BLaER1 treated with 17β-estradiol and CSF1 and Interleukin-3, amounts not matched to agents 10 nM and 100 nM (cell line): ENCODE measurements around the gene ST6GAL2.

Experiments used
- H3K27ac ChIP-seq, 11 experiments: shearing (Covaris generic); formaldehyde crosslinking; 2 replicates each; pipeline ENCODE4 v1.8.1; 2022
- H3K27me3 ChIP-seq, 11 experiments: shearing (Covaris generic); formaldehyde crosslinking; 2 replicates each; pipeline ENCODE4 v1.8.1; 2022
- H3K36me3 ChIP-seq, 11 experiments: shearing (Covaris generic); formaldehyde crosslinking; 2 replicates each; pipeline ENCODE4 v1.8.1; 2022
- H3K4me1 ChIP-seq, 10 experiments: shearing (Covaris generic); formaldehyde crosslinking; 2 replicates each; pipeline ENCODE4 v1.8.1; 2022
- H3K4me2 ChIP-seq, 11 experiments: shearing (Covaris generic); formaldehyde crosslinking; 2 replicates each; pipeline ENCODE4 v1.8.1; 2022
- H3K4me3 ChIP-seq, 10 experiments: shearing (Covaris generic); formaldehyde crosslinking; 2 replicates each; pipeline ENCODE4 v1.8.1; 2022
- H3K9ac ChIP-seq, 11 experiments: shearing (Covaris generic); formaldehyde crosslinking; 2 replicates each; pipeline ENCODE4 v1.8.1; 2022
- H3K9me3 ChIP-seq, 11 experiments: shearing (Covaris generic); formaldehyde crosslinking; replicated peaks in 1 of 11; 2 replicates each; pipeline ENCODE4 v1.8.1; 2022
- H4K20me1 ChIP-seq, 11 experiments: shearing (Covaris generic); formaldehyde crosslinking; 2 replicates each; pipeline ENCODE4 v1.8.1; 2022
- Cebpa-rat ChIP-seq, 11 experiments: shearing (Covaris generic); IDR thresholded peaks; 2 replicates each; pipeline ENCODE4 v1.8.1; 2022

ST6GAL2 gene

GRCh38 chr2:106866641-106867040, 19.3 kb downstream of the ST6GAL2 start:
- no peak for TF ChIP-seq Cebpa-rat (IDR thresholded peaks at IDR 0.05)
- Histone ChIP-seq H3K36me3 (no peaks in the 10 kb centered on the region), H3K9me3 (no peaks in the 10 kb centered on the region), H3K4me1 (no peaks in the 10 kb centered on the region), H3K4me2 (no peak overlapping the region), H4K20me1 (no peaks in the 10 kb centered on the region), H3K27ac (no peak overlapping the region), H3K9ac (no peak overlapping the region), H3K4me3 (no peak overlapping the region), H3K27me3 (no peaks in the 10 kb centered on the region)

- no peaks in the 10 kb centered on the region for H4K20me1 ChIP-seq
- H3K9me3 ChIP-seq: peaks cover 0 to 5% (median under 1%) of the 10 kb centered on the region in 11 experiments; a peak in 8 of 22 replicates
- TF ChIP-seq Cebpa-rat (IDR thresholded peaks at IDR 0.05): no peak
- no peak overlapping the region for H3K9ac ChIP-seq
- H3K27ac ChIP-seq: no peak overlapping the region
- H3K36me3 ChIP-seq: no peaks in the 10 kb centered on the region
- H3K4me1 ChIP-seq: no peaks in the 10 kb centered on the region
- H3K27me3 ChIP-seq: no peaks in the 10 kb centered on the region
- no peak overlapping the region for H3K4me3 ChIP-seq
- no peak overlapping the region for H3K4me2 ChIP-seq
These were observed 21.9 kb downstream of the ST6GAL2 start for GRCh38 chr2:106864051-106864450.

GRCh38 chr2:106863387-106863786, 22.6 kb downstream of the ST6GAL2 start:
- Histone ChIP-seq H4K20me1 (no peaks in the 10 kb centered on the region), H3K4me2 (no peak overlapping the region), H3K36me3 (no peaks in the 10 kb centered on the region), H3K4me1 (no peaks in the 10 kb centered on the region), H3K9ac (no peak overlapping the region), H3K27ac (no peak overlapping the region), H3K9me3 (peaks cover 0 to 11% (median 7%) of the 10 kb centered on the region in 11 experiments; a peak in 13 of 22 replicates), H3K27me3 (no peaks in the 10 kb centered on the region), H3K4me3 (no peak overlapping the region)
- TF ChIP-seq Cebpa-rat (IDR thresholded peaks at IDR 0.05): no peak

GRCh38 chr2:106859498-106859897, 26.5 kb downstream of the ST6GAL2 start:
- no peaks in the 10 kb centered on the region for H3K4me1 ChIP-seq
- H3K9me3 ChIP-seq: peaks cover 0 to 12% (median 7%) of the 10 kb centered on the region in 11 experiments; a peak in 13 of 22 replicates
- H3K36me3 ChIP-seq: no peaks in the 10 kb centered on the region
- no peak overlapping the region for H3K4me2 ChIP-seq
- no peak overlapping the region for H3K9ac ChIP-seq
- H4K20me1 ChIP-seq: no peaks in the 10 kb centered on the region
- H3K4me3 ChIP-seq: no peak overlapping the region
- no peak for TF ChIP-seq Cebpa-rat (IDR thresholded peaks at IDR 0.05)
- no peak overlapping the region for H3K27ac ChIP-seq
- no peaks in the 10 kb centered on the region for H3K27me3 ChIP-seq

GRCh38 chr2:106858810-106859209, 27.2 kb downstream of the ST6GAL2 start:
- TF ChIP-seq Cebpa-rat (IDR thresholded peaks at IDR 0.05): no peak
- Histone ChIP-seq H3K9ac (no peak overlapping the region), H4K20me1 (no peaks in the 10 kb centered on the region), H3K4me3 (no peak overlapping the region), H3K36me3 (no peaks in the 10 kb centered on the region), H3K9me3 (peaks cover 0 to 12% (median 7%) of the 10 kb centered on the region in 11 experiments; a peak in 13 of 22 replicates), H3K27me3 (no peaks in the 10 kb centered on the region), H3K4me2 (no peak overlapping the region), H3K4me1 (no peaks in the 10 kb centered on the region), H3K27ac (no peak overlapping the region)

GRCh38 chr2:106857882-106858478, 28.0 kb downstream of the ST6GAL2 start:
- TF ChIP-seq Cebpa-rat (IDR thresholded peaks at IDR 0.05): no peak
- no peaks in the 10 kb centered on the region for H4K20me1 ChIP-seq
- H3K27ac ChIP-seq: no peak overlapping the region
- no peaks in the 10 kb centered on the region for H3K36me3 ChIP-seq
- H3K9me3 ChIP-seq: peaks cover 0 to 12% (median 7%) of the 10 kb centered on the region in 11 experiments; a peak in 13 of 22 replicates
- no peak overlapping the region for H3K9ac ChIP-seq
- no peaks in the 10 kb centered on the region for H3K4me1 ChIP-seq
- no peaks in the 10 kb centered on the region for H3K27me3 ChIP-seq
- no peak overlapping the region for H3K4me3 ChIP-seq
- H3K4me2 ChIP-seq: no peak overlapping the region

GRCh38 chr2:106853631-106854030, 32.3 kb downstream of the ST6GAL2 start:
- Histone ChIP-seq H3K4me1 (peaks cover 0 to 6% (median 0%) of the 10 kb centered on the region in 10 experiments; a peak in 1 of 20 replicates), H3K4me3 (no peak overlapping the region), H3K27ac (no peak overlapping the region), H3K9me3 (peaks cover 0 to 5% (median 2%) of the 10 kb centered on the region in 11 experiments; a peak in 12 of 22 replicates), H3K9ac (no peak overlapping the region), H3K4me2 (no peak overlapping the region), H4K20me1 (no peaks in the 10 kb centered on the region), H3K27me3 (no peaks in the 10 kb centered on the region), H3K36me3 (no peaks in the 10 kb centered on the region)
- TF ChIP-seq Cebpa-rat (IDR thresholded peaks at IDR 0.05): no peak

GRCh38 chr2:106851881-106852501, 34.0 kb downstream of the ST6GAL2 start:
- no peak overlapping the region for H3K4me3 ChIP-seq
- H3K27me3 ChIP-seq: no peaks in the 10 kb centered on the region
- no peak overlapping the region for H3K9ac ChIP-seq
- H3K4me1 ChIP-seq: peaks cover 0 to 6% (median 0%) of the 10 kb centered on the region in 10 experiments; a peak in 1 of 20 replicates
- no peaks in the 10 kb centered on the region for H4K20me1 ChIP-seq
- no peaks in the 10 kb centered on the region for H3K9me3 ChIP-seq
- TF ChIP-seq Cebpa-rat (IDR thresholded peaks at IDR 0.05): no peak
- H3K36me3 ChIP-seq: no peaks in the 10 kb centered on the region
- H3K4me2 ChIP-seq: no peak overlapping the region
- H3K27ac ChIP-seq: no peak overlapping the region

GRCh38 chr2:106851087-106851874, 34.7 kb downstream of the ST6GAL2 start:
- no peak overlapping the region for H3K9ac ChIP-seq
- no peaks in the 10 kb centered on the region for H3K9me3 ChIP-seq
- peaks cover 0 to 6% (median 0%) of the 10 kb centered on the region in 10 experiments; a peak in 1 of 20 replicates for H3K4me1 ChIP-seq
- no peaks in the 10 kb centered on the region for H3K27me3 ChIP-seq
- no peaks in the 10 kb centered on the region for H4K20me1 ChIP-seq
- no peak for TF ChIP-seq Cebpa-rat (IDR thresholded peaks at IDR 0.05)
- H3K36me3 ChIP-seq: no peaks in the 10 kb centered on the region
- no peak overlapping the region for H3K27ac ChIP-seq
- H3K4me3 ChIP-seq: no peak overlapping the region
- H3K4me2 ChIP-seq: no peak overlapping the region
